HepG2 (cell line): ENCODE results near the gene U2SURP. TPM values are rescaled to one million over a fixed set of nuclear protein-coding genes. Genes with fewer than 3 reads are reported as not detected.

Source experiments
- ATM ChIP-seq: fragments of 450-650 bp; IDR thresholded peaks from 2 replicates; pipeline ENCODE4 v1.7.1; 2017; ENCODE audit warnings: mild to moderate bottlenecking, borderline replicate concordance
- BCL3 ChIP-seq: sonication (generic); formaldehyde crosslinking; IDR thresholded peaks from 2 replicates; pipeline ENCODE4 v1.5.1; 2020; ENCODE audit warnings: mild to moderate bottlenecking, missing genetic modification reagents, moderate library complexity
- DR1 ChIP-seq: sonication (generic); formaldehyde crosslinking; IDR thresholded peaks from 2 replicates; pipeline ENCODE4 v1.8.0; 2021; ENCODE audit warnings: mild to moderate bottlenecking, missing genetic modification reagents, inconsistent platforms
- DRAP1 ChIP-seq: IDR thresholded peaks from 2 replicates; pipeline ENCODE4 v1.6.1; 2016; ENCODE audit warnings: missing genetic modification reagents, missing compliant biosample characterization
- EP300 ChIP-seq, 3 experiments: sonication (generic) in 1 of 3; formaldehyde crosslinking in 1 of 3; IDR thresholded peaks; 2 replicates each; pipeline versions ENCODE4 v1.5.1 to v1.6.1; 2011 to 2020; ENCODE audit warnings: low read depth in 2 of 3, low read length in 2 of 3, borderline replicate concordance in 1 of 3, improper control_type of control experiment in 1 of 3, mild to moderate bottlenecking in 1 of 3, missing genetic modification reagents in 1 of 3, moderate library complexity in 1 of 3
- GABPB1 ChIP-seq: IDR thresholded peaks from 2 replicates; pipeline ENCODE4 v1.6.1; 2016; ENCODE audit warnings: mild to moderate bottlenecking, missing genetic modification reagents, moderate library complexity, missing compliant biosample characterization
- JUNB ChIP-seq: sonication (generic); formaldehyde crosslinking; IDR thresholded peaks from 2 replicates; pipeline ENCODE4 v1.8.0; 2022; ENCODE audit warnings: missing genetic modification reagents, mild to moderate bottlenecking, borderline replicate concordance
- MLLT10 ChIP-seq: sonication (generic); formaldehyde crosslinking; IDR thresholded peaks from 2 replicates; pipeline ENCODE4 v1.4.0; 2020; ENCODE audit warnings: missing genetic modification reagents
- MXI1 ChIP-seq: IDR thresholded peaks from 3 replicates; pipeline ENCODE4 v1.6.1; 2012; ENCODE audit warnings: low read depth, low read length, inconsistent platforms, borderline replicate concordance
- NFIB ChIP-seq: sonication (generic); formaldehyde crosslinking; IDR thresholded peaks from 2 replicates; pipeline ENCODE4 v1.9.0; 2021; ENCODE audit warnings: missing genetic modification reagents, mild to moderate bottlenecking, borderline replicate concordance
- NFYC ChIP-seq: IDR thresholded peaks from 2 replicates; pipeline ENCODE4 v1.6.1; 2016; ENCODE audit warnings: missing genetic modification reagents, missing compliant biosample characterization
- PPARG ChIP-seq: conservative IDR thresholded peaks from 2 replicates; pipeline ENCODE4 v1.6.1; 2016; ENCODE audit warnings: missing biosample characterization, missing genetic modification reagents
- SMARCE1 ChIP-seq: fragments of 450-650 bp; IDR thresholded peaks from 2 replicates; pipeline ENCODE4 v1.6.1; 2017; ENCODE audit warnings: borderline replicate concordance
- SMYD3 ChIP-seq: sonication (generic); formaldehyde crosslinking; IDR thresholded peaks from 2 replicates; pipeline ENCODE4 v1.8.1; 2023; ENCODE audit warnings: mild to moderate bottlenecking, missing genetic modification reagents
- SNAI1 ChIP-seq: sonication (generic); formaldehyde crosslinking; IDR thresholded peaks from 2 replicates; pipeline ENCODE4 v1.5.0; 2020; ENCODE audit warnings: mild to moderate bottlenecking, missing genetic modification reagents, borderline replicate concordance
- SRSF1 ChIP-seq: fragments of 200-400 bp; formaldehyde crosslinking; optimal IDR thresholded peaks from 2 replicates; pipeline ENCODE3; 2017; ENCODE audit warnings: mild to moderate bottlenecking, low read depth, low read length, moderate library complexity
- THRA ChIP-seq: sonication (generic); formaldehyde crosslinking; IDR thresholded peaks from 2 replicates; pipeline ENCODE4 v1.4.0; 2020; ENCODE audit warnings: missing genetic modification reagents, borderline replicate concordance
- YEATS4 ChIP-seq: sonication (generic); formaldehyde crosslinking; IDR thresholded peaks from 2 replicates; pipeline ENCODE4 v1.4.0; 2020; ENCODE audit warnings: missing genetic modification reagents, borderline replicate concordance
- ZBTB46 ChIP-seq: sonication (generic); formaldehyde crosslinking; IDR thresholded peaks from 2 replicates; pipeline ENCODE4 v1.4.0; 2020; ENCODE audit warnings: mild to moderate bottlenecking, missing genetic modification reagents, borderline replicate concordance
- ZMAT5 ChIP-seq: sonication (generic); formaldehyde crosslinking; IDR thresholded peaks from 2 replicates; pipeline ENCODE4 v1.5.0; 2020; ENCODE audit warnings: mild to moderate bottlenecking, low read depth, missing genetic modification reagents, borderline replicate concordance
- ZNF501 ChIP-seq: sonication (generic); formaldehyde crosslinking; IDR thresholded peaks from 2 replicates; pipeline ENCODE4 v1.5.1; 2020; ENCODE audit warnings: mild to moderate bottlenecking, moderate library complexity, missing genetic modification reagents
- ZNF562 ChIP-seq: sonication (generic); formaldehyde crosslinking; IDR thresholded peaks from 2 replicates; pipeline ENCODE4 v1.8.0; 2022; ENCODE audit warnings: missing genetic modification reagents, borderline replicate concordance
- ZNF615 ChIP-seq: sonication (generic); formaldehyde crosslinking; IDR thresholded peaks from 2 replicates; pipeline ENCODE4 v1.5.0; 2020; ENCODE audit warnings: mild to moderate bottlenecking, missing genetic modification reagents, borderline replicate concordance
- ZNF782 ChIP-seq: sonication (generic); formaldehyde crosslinking; IDR thresholded peaks from 2 replicates; pipeline ENCODE4 v1.4.0; 2020; ENCODE audit warnings: missing genetic modification reagents, mild to moderate bottlenecking, borderline replicate concordance
- polyA plus RNA-seq, 8 experiments: library from polyadenylated mRNA; depleted of rRNA in 3 of 8; stranded (reverse) in 7 of 8; unstranded in 1 of 8; fragments of >200 nt; fragmentation: Illumina TruSeq in 4 of 8; extraction: Trizol in 4 of 8; gene quantifications; 2 replicates each; pipeline versions ENCODE4 v1.2.1 to v1.2.3, GENCODE V29; 2011 to 2016; ENCODE audit warnings: low read depth in 4 of 8, missing spikeins in 1 of 8, mixed read lengths in 1 of 8; ENCODE audit not compliant: insufficient read depth in 1 of 8
- total RNA-seq, 5 experiments: library from RNA; depleted of rRNA; stranded (reverse); fragments of >200 nt; fragmentation: Illumina TruSeq; extraction: Trizol; gene quantifications; 2 replicates each; pipeline ENCODE4 v1.2.3, GENCODE V29; 2016; ENCODE audit warnings: low read depth in 1 of 5

U2SURP gene
- total and polyA plus RNA-seq, 2 of the 13 experiments (the other 11 are each of a cell fraction or from before 2014, with no cell fraction given) = 55.9 to 173 TPM

GRCh38 chr3:143001369-143002082 is at the start of gene U2SURP (continued):
- TF ChIP-seq ZNF782 (CRISPR knock-in tag) (peak; percentile 92; the same call in 1 of the 2 replicates), DRAP1 (CRISPR knock-in tag) (peak; percentile 89), ZNF501 (CRISPR knock-in tag) (peak; percentile 91), BCL3 (CRISPR knock-in tag) (peak; percentile 38; the same call in 1 of the 2 replicates), MXI1 (peak; percentile 66; the same call in 1 of the 3 replicates), SNAI1 (CRISPR knock-in tag) (peak; percentile 84; the same call in 1 of the 2 replicates), YEATS4 (CRISPR knock-in tag) (peak; percentile 91), DR1 (CRISPR knock-in tag) (peak; percentile 77), THRA (CRISPR knock-in tag) (peak; percentile 72), ZBTB46 (CRISPR knock-in tag) (no peak; the same call in 1 of the 2 replicates), ATM (no peak), ZMAT5 (no peak), MLLT10 (CRISPR knock-in tag) (no peak), EP300 (IDR thresholded peaks at IDR 0.05; ENCODE audit: low read depth in 2 of 2, low read length in 2 of 2) (peak; percentile 64 to 80; a peak in 3 of 4 replicates), EP300 (CRISPR knock-in tag; IDR thresholded peaks at IDR 0.05; ENCODE audit: borderline replicate concordance) (peak; percentile 50; the same call in 1 of the 2 replicates), PPARG (0 out of 2 replicates have a peak, but pooled peaks have one; percentile 15), SMYD3 (CRISPR knock-in tag) (peak; percentile 76; the same call in 1 of the 2 replicates), NFIB (no peak), ZNF562 (CRISPR knock-in tag) (no peak), JUNB (CRISPR knock-in tag) (no peak; the same call in 1 of the 2 replicates), ZNF615 (no peak), SMARCE1 (no peak), SRSF1 (peak; percentile 71), NFYC (CRISPR knock-in tag) (no peak; the same call in 1 of the 2 replicates), GABPB1 (CRISPR knock-in tag) (peak; percentile 97)
